PC-3 (cell line): Measurements from ENCODE around the gene GFRA1. TPM values are rescaled to one million over a fixed set of nuclear protein-coding genes. Genes with fewer than 3 reads are reported as not detected.

ENCODE experiments used
- ATAC-seq: fragments of 200-7000 bp; cut with Tn5 transposase; 2 replicates; pipeline ENCODE4 v1.9.1; 2020; ENCODE audit warnings: mild to moderate bottlenecking, moderate library complexity
- BruUV-seq: library from RNA; stranded (reverse); fragments of 400-500 nt; replicated peaks from 2 replicates; lab custom pipeline; 2021; lab: Mats Ljungman, UMichigan
- CTCF ChIA-PET: fragments of 300-600 bp; sonication (Branson Sonifier 250); formaldehyde crosslinking; loops from one replicate; lab custom pipeline; 2022; ENCODE audit warnings: antibody characterized with exemption; lab: Charles Lee
- POLR2A ChIA-PET: fragments of 300-600 bp; sonication (Branson Sonifier 250); formaldehyde crosslinking; loops from one replicate; lab custom pipeline; 2022; ENCODE audit warnings: antibody characterized with exemption; ENCODE audit not compliant: unreplicated experiment; lab: Charles Lee
- DNase-seq: peaks from one replicate; pipeline ENCODE4 v3.0.0-alpha.2; 2015
- H2AFZ ChIP-seq: fragments of 300-600 bp; sonication (generic); 2 replicates; pipeline ENCODE4 v1.6.0; 2016; ENCODE audit warnings: antibody characterized with exemption, low read length
- H3F3A ChIP-seq: fragments of 300-600 bp; sonication (generic); one replicate; pipeline ENCODE4 v1.6.0; 2017; ENCODE audit warnings: antibody characterized with exemption, low read length, control low read depth, mild to moderate bottlenecking; ENCODE audit not compliant: unreplicated experiment
- H3K27ac ChIP-seq: fragments of 300-600 bp; sonication (generic); 2 replicates; pipeline ENCODE4 v1.5.1; 2016; ENCODE audit warnings: mild to moderate bottlenecking, low read length
- H3K27me3 ChIP-seq: fragments of 300-600 bp; sonication (generic); 2 replicates; pipeline ENCODE4 v1.6.1; 2016; ENCODE audit warnings: low read length, mixed read lengths
- H3K36me3 ChIP-seq: fragments of 300-600 bp; sonication (generic); 2 replicates; pipeline ENCODE4 v1.6.1; 2016; ENCODE audit warnings: low read depth, mixed run types, low read length, mixed read lengths
- H3K4me1 ChIP-seq: fragments of 300-600 bp; sonication (generic); 2 replicates; pipeline ENCODE4 v1.5.1; 2016; ENCODE audit warnings: low read length; ENCODE audit not compliant: insufficient read depth
- H3K4me2 ChIP-seq: fragments of 300-600 bp; sonication (generic); 2 replicates; pipeline ENCODE4 v1.6.0; 2016; ENCODE audit warnings: low read length
- H3K4me3 ChIP-seq: fragments of 300-600 bp; sonication (generic); 2 replicates; pipeline ENCODE4 v1.5.1; 2016; ENCODE audit warnings: mild to moderate bottlenecking, low read length, mixed read lengths
- H3K79me2 ChIP-seq: fragments of 300-600 bp; sonication (generic); 2 replicates; pipeline ENCODE4 v1.6.1; 2017; ENCODE audit warnings: low read length, mixed read lengths
- H3K9ac ChIP-seq: fragments of 300-600 bp; sonication (generic); 2 replicates; pipeline ENCODE4 v1.6.0; 2016; ENCODE audit warnings: mild to moderate bottlenecking, low read length
- H3K9me2 ChIP-seq: fragments of 300-600 bp; sonication (generic); replicated peaks from 2 replicates; pipeline ENCODE4 v1.6.1; 2016; ENCODE audit warnings: mixed run types, low read length, mixed read lengths
- H3K9me3 ChIP-seq: fragments of 300-600 bp; sonication (generic); 2 replicates; pipeline ENCODE4 v1.6.1; 2016; ENCODE audit warnings: low read length, mixed read lengths
- H4K20me1 ChIP-seq: fragments of 300-600 bp; sonication (generic); 2 replicates; pipeline ENCODE4 v1.6.1; 2016; ENCODE audit warnings: low read length, mixed read lengths
- CTCF ChIP-seq: fragments of 300-600 bp; sonication (generic); conservative IDR thresholded peaks from 2 replicates; pipeline ENCODE4 v1.5.1; 2017; ENCODE audit warnings: antibody characterized with exemption, low read depth, mild to moderate bottlenecking, low read length
- EZH2 ChIP-seq: fragments of 300-600 bp; sonication (generic); IDR thresholded peaks from one replicate; pipeline ENCODE4 v1.6.1; 2017; ENCODE audit warnings: antibody characterized with exemption, mild to moderate bottlenecking, low read length; ENCODE audit not compliant: unreplicated experiment
- EZH2phosphoT487 ChIP-seq: fragments of 300-600 bp; sonication (generic); IDR thresholded peaks from 2 replicates; pipeline ENCODE4 v1.6.1; 2018; ENCODE audit warnings: mild to moderate bottlenecking, antibody characterized with exemption, low read length, borderline replicate concordance
- intact Hi-C: fragments of 100-400 bp; cut with micrococcal nuclease; formaldehyde crosslinking; loops from 2 replicates; pipeline ENCODE4 v1.9.0; 2023
- total RNA-seq: library from RNA; depleted of rRNA; stranded (reverse); fragments of >200 nt; gene quantifications from 2 replicates; pipeline ENCODE4 v1.2.3, GENCODE V29; 2014

Gene GFRA1
- total RNA-seq, 1 experiment from 2014 or later: not detected

DNA sequence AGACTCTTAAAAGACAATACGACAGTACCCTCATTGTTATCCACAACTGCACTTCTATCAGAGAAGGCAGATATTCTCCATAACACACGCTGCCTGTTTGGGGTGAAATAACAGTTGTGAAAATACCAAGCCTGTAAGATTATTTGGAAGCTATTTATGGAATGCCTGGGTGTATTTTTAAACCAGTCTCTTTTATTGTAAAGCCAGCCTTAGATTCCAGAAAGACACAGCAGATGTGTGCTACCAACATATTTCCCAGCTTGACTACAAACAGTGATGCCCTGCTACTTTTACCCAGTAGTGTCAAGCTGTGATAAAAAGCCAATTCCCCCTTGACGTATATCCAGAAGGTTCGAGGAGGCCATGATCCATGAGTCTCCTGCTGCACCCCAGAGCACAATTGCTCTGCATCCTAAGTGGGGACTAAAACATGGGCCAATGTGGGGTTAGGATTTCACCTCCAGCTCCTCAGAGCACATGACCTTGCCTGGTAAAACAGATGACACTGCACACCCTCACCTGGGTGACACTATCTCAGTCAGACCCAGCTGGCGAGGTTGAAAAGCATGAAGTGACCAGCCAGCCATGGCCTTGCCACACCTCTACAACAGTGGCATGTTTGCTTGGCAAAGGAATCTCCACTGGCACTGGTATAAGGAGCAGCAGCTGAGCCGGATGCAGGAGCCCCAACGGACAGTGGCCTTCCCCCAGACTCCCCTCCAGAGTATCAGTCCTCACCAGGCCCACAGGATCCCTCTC lies 62.2 kb downstream of the GFRA1 start:
- Histone ChIP-seq H3K9me2 (no peaks in the 10 kb centered on the region), H3K27me3 (no peaks in the 10 kb centered on the region), H3K27ac (no peak overlapping the region), H3K9ac (no peak overlapping the region), H3K4me2 (no peak overlapping the region), H3K79me2 (no peaks in the 10 kb centered on the region), H3K4me3 (no peak overlapping the region), H3F3A (no peaks in the 10 kb centered on the region), H3K9me3 (no peaks in the 10 kb centered on the region), H4K20me1 (no peaks in the 10 kb centered on the region), H3K4me1 (no peaks in the 10 kb centered on the region), H3K36me3 (no peaks in the 10 kb centered on the region), H2AFZ (no peak overlapping the region)
- intact Hi-C loops: no loop called here
- ATAC-seq (no peak), DNase-seq (no peak)
- CTCF ChIA-PET: no interaction called here
- POLR2A ChIA-PET: no interaction called here
- BruUV-seq: no TSS peak
- no peak for TF ChIP-seq EZH2phosphoT487
- TF ChIP-seq EZH2: no peak
- TF ChIP-seq CTCF: no peak

- H4K20me1 ChIP-seq: no peaks in the 10 kb centered on the region
- intact Hi-C loops: no loop called here
- no peaks in the 10 kb centered on the region for H3K9me2 ChIP-seq
- H3F3A ChIP-seq: no peaks in the 10 kb centered on the region
- no TSS peak for BruUV-seq
- no peak overlapping the region for H3K27ac ChIP-seq
- CTCF ChIA-PET: no interaction called here
- DNase-seq (no peak), ATAC-seq (no peak)
- TF ChIP-seq EZH2phosphoT487 (no peak), EZH2 (no peak), CTCF (no peak)
- no peaks in the 10 kb centered on the region for H3K27me3 ChIP-seq
- H3K79me2 ChIP-seq: no peaks in the 10 kb centered on the region
- H3K4me3 ChIP-seq: no peak overlapping the region
- H3K4me2 ChIP-seq: no peak overlapping the region
- H3K9ac ChIP-seq: no peak overlapping the region
- no peaks in the 10 kb centered on the region for H3K4me1 ChIP-seq
- H3K9me3 ChIP-seq: no peaks in the 10 kb centered on the region
- H3K36me3 ChIP-seq: no peaks in the 10 kb centered on the region
- POLR2A ChIA-PET: no interaction called here
- no peak overlapping the region for H2AFZ ChIP-seq
Measured at GRCh38 chr10:116209781-116210180, 63.2 kb downstream of the GFRA1 start.

GRCh38 chr10:116208956-116209567 lies 63.9 kb downstream of the GFRA1 start:
- intact Hi-C loops: no loop called here
- H3K9me3 ChIP-seq: no peaks in the 10 kb centered on the region
- no peak overlapping the region for H3K4me3 ChIP-seq
- no peak overlapping the region for H2AFZ ChIP-seq
- no peaks in the 10 kb centered on the region for H3K27me3 ChIP-seq
- H3K9ac ChIP-seq: no peak overlapping the region
- no TSS peak for BruUV-seq
- CTCF ChIA-PET: no interaction called here
- POLR2A ChIA-PET: no interaction called here
- H3K27ac ChIP-seq: no peak overlapping the region
- TF ChIP-seq EZH2 (no peak), EZH2phosphoT487 (no peak), CTCF (no peak)
- H3K79me2 ChIP-seq: no peaks in the 10 kb centered on the region
- no peak for DNase-seq
- no peaks in the 10 kb centered on the region for H3K9me2 ChIP-seq
- H3K36me3 ChIP-seq: no peaks in the 10 kb centered on the region
- no peak for ATAC-seq
- H3K4me1 ChIP-seq: no peaks in the 10 kb centered on the region
- no peaks in the 10 kb centered on the region for H3F3A ChIP-seq
- no peaks in the 10 kb centered on the region for H4K20me1 ChIP-seq
- H3K4me2 ChIP-seq: no peak overlapping the region
